HG03159 (cell line): ENCODE measurements around the gene CD28.

Experiments
- ATAC-seq: cut with Tn5 transposase; IDR thresholded peaks from one replicate; pipeline ENCODE4 v1.9.1; 2021; ENCODE audit warnings: mild to moderate bottlenecking, moderate library complexity; ENCODE audit not compliant: unreplicated experiment

Gene CD28

DNA sequence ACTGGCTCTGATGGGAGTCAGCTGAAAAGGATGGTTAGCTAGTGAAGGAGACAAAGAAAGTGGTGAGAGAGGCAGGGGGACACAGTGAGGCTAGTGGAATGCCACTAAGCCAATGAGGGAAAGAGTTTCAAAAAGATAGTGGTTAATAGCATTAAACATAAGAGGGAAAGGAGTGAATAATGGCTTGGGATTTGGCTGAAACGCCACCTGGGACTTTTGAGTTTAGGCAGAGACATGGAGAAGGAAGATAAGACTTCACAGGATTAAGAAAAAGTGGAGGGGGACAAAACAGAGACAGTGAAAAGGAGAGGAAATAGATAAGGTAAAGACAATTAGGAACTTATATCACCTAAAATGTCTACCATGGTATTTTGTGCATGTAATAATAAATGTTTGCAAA, 6.9 kb downstream of the CD28 start:
- ATAC-seq: no peak

- ATAC-seq: no peak
Observed at GRCh38 chr2:203714112-203714511, 7.7 kb downstream of the CD28 start.

- ATAC-seq: no peak
Observed at GRCh38 chr2:203715744-203716143, 9.3 kb downstream of the CD28 start.

DNA sequence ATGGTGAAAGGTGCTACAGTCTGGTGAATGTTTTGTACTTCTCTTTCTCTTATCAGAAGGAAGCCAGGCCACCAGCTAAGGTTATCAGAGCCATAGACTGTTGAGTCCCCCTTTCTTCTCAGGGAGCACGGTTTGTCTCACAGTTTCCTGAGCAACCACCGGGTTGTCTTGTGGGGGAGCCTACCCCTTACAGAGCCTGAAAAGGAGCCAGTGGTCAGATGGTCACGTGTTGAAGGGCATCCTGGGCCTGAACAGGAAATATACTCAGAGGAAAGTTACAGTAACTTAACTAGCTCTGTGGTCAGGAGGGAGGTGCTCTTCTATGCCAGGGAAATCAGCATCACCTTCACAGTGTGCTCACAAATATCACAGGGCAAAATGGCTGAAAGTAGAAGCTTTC, 11.6 kb downstream of the CD28 start:
- peak; percentile 93 for ATAC-seq

DNA sequence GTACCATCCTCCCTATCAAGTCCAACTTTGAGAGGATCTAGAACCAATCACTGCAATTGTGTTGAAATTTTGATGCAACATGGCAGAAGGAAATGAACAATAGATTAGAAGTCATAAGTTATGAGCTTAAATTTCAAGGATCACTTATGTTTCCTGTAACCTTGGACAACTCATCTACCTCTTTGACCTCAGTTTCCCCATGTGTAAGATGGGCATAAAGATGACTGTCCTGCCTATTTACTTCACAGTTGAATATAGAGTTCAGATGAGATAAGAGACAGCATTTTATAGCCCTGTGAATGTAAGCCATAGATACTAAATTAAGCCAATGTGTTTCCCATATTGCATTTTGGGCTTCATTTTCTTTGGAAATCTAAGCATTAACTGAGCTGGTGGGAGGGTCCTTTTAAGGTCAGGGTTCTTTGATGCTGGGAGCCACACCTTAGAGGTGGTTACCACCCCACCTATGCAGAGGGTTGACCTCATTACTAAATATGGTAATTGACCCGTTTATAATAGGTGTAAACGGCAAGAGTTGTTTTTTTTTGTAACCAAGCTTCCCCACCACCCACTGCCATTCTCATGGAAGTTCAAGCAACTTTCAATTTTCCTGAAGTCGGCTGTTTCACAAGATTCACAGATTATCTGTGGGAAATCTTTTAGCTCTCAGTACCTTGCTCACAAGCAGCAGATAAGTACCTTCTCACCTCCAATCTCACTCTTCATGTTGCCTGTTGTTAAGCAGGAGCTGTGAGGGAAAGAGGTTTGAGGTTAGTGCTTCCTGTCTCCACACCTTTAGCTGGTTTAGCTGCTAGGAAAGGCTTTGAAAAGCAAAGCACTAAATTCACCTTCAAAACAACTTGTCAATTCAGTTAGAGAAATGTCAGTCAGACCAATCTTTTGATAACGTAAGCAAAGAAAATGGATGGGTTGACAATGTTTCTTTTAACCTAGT, 13.3 kb downstream of the CD28 start:
- ATAC-seq: no peak

DNA sequence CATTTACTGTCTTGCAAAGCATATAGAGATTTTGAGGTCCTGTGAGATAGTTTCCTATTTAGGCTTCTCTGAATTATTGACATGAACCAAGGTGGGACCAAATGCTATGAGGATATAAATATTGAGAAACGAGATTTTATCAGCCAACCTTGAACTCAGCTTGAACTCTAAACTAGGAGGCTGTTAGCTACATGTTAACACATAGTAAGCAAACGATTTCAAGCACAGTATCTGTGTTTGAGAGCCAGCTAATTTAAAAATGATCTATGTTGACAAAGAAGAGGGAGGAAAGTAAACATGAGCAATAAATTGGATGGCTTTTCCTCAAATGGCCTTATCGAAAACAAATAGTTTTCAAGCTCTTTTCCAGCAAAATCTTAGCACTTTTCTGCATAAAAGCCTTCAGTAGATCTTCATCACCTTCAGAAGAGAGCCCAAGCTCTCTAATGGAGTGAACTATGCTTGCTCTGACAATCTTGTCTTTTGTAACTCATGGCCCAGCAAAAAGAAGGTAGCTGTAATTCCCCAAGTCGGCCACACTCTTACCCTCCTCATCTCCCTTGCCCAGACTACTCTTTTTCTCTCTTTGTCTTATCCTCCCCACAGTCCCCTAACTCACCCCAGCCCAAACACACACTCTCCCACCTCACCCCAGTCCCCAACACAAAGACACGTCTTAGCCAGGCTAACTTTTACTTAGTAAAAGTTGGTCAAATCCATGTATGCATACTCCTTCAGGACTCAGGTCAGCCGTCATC, 14.7 kb downstream of the CD28 start:
- ATAC-seq: no peak

DNA sequence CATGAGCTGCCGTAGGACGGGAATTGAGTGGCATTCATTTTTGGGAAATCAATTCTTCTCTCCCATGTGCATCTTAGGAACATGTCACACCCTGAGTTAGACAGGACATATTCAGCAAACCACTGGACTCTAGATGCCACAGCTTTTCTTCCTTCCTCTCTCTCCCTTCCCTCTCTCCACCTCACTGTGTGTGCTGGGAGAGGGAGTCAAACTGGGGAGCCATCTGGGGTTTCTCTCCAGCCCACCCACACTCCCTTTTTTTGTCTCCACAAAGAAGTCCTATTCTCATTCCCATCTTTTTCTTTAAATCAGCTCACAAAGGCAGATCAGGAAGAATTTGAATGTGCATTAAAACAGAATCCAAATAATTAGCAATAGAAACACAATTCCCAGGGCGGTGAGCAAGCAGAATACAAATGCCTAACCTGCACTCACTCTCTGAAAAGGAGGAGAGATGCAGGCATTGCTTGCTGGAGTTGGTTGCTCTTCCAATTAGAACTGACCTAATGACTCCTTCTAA, 15.4 kb downstream of the CD28 start:
- ATAC-seq: no peak

GRCh38 chr2:203722411-203722810, 16.0 kb downstream of the CD28 start:
- ATAC-seq: no peak

DNA sequence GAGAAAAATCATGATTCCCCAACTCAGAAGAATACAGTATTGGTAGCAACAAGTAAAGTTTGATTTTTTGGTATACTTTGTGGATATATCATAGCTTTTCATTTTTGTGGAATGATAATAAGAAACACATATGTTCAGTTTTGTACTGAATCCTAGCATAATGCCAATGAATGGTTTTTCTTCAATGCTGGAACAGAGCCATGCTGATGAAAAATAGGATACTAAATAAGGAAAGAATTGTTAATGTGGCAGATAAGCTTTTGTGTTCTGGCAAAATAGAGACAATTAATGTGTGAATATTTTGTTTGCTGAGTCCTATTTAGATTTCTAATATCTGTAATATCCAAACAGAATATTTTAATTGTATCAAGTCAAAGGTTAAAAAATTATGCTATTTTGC, 21.9 kb downstream of the CD28 start:
- no peak for ATAC-seq

DNA sequence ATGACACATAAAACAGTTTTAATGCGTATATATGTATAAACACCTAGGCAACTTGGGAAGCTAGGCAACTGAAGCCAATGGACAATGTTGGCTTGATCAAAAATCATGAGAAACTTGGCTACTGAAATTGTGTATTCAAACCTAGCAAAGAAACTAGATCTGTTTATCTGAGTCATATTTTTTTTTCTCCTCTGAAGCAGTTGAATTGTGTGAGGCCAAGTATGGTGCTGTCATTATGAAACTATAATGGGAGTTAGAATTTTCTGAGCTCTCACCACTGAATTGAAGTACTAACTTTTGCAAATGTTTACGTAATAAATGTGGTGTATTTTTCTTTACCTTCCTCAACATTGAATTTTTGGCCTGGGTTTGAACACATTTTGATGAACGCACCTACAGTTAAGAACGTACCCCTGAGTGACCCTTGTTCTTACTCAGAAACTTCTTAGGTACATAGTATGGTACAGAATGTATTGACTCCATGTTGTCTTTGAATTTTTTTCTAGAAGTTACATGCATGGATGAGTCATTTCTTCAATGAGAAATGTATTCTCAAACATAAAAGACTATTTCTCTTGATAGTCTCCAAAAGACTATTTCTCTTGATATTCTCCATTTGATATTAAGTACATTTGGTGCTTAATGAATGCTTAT, 23.8 kb downstream of the CD28 start:
- ATAC-seq: no peak

- no peak for ATAC-seq
Observed at GRCh38 chr2:203730883-203731282, 24.4 kb downstream of the CD28 start.

DNA sequence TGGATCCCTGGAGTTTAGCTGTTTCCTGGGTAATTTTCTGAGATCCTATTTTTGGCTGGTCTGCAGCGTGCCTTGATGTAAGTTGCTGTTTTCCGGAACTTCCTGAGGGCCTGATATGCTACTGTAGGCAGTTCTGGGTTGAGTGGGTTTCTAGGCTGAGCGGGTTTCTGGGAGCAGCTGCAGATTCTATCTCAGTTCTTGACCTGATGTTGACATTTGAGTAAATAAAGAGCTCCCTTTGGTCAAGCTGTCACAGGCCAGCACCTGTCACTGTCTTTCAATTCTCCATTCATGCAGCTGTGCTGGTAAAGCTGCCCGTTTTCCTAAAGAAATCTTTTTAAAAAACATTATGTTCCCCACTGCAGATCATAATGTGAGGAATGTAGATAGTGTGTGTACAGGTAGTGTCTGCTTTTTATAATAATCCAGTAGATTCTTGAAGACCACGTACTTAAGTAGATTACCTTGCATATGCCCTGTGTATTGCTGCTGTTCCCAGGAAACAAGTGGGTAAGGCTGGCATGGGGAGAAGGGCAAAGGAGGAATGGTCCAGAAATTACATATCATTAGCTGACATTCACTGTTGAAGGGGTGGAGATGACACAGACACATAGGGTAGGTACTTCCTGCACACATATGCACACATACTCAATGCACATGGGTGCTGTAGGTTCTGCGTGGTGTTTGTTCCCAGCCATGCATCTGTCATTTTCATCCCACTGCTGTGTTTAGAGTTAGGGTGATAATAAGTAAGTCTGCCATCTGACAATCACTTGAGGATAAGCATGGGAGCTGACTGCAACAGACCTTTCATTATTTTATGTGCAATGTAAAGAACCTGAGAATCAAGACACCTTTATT, 25.9 kb downstream of the CD28 start:
- no peak for ATAC-seq

- ATAC-seq: no peak
Observed at GRCh38 chr2:203732953-203733510, 26.6 kb downstream of the CD28 start.

DNA sequence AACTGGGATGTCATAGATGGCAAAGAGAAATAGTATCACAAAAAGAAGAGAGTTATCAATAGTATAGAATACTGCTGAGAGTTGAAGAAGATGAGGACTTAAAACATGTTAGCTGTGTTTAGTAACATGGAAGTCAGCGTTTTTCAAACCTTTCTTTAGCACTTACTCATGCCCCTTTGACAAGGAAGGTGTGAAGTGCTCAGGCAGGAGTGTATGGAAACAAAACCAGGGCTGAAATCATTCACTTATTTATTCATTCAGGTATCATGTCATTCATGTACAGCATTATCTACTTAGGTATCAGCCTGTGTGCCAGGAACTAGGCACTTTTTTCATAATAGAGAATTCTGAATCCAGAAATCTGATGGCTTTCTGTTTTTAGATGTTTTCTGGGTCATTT, 27.2 kb downstream of the CD28 start:
- no peak for ATAC-seq

DNA sequence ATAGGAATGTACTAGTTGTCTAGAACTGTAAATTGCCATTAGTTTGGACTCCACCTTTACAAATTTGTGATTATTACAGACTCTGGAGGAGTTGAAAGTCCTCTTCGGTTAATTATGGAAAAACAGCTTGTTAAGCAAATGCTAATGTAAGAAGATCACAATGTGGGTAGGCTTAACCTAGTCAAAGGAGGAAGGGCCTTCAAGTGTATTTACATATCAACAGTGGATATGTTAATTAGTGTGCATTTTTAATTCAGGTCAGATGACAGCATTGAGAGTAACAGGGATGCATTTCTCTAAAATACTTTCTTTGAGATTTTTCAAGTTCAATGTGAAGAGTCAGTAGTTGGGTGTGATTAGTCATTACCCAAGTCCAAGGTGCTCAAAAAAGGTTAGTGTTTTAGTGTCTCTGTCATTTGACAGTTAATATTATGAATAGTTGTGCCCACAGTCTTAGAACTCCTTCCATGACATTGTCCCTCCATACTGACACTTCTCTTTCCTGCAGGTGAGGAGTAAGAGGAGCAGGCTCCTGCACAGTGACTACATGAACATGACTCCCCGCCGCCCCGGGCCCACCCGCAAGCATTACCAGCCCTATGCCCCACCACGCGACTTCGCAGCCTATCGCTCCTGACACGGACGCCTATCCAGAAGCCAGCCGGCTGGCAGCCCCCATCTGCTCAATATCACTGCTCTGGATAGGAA, 28.0 kb downstream of the CD28 start:
- ATAC-seq: no peak

DNA sequence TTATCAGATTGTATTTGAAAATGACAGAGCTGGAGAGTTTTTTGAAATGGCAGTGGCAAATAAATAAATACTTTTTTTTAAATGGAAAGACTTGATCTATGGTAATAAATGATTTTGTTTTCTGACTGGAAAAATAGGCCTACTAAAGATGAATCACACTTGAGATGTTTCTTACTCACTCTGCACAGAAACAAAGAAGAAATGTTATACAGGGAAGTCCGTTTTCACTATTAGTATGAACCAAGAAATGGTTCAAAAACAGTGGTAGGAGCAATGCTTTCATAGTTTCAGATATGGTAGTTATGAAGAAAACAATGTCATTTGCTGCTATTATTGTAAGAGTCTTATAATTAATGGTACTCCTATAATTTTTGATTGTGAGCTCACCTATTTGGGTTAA, 30.9 kb downstream of the CD28 start:
- peak; percentile 48 for ATAC-seq

DNA sequence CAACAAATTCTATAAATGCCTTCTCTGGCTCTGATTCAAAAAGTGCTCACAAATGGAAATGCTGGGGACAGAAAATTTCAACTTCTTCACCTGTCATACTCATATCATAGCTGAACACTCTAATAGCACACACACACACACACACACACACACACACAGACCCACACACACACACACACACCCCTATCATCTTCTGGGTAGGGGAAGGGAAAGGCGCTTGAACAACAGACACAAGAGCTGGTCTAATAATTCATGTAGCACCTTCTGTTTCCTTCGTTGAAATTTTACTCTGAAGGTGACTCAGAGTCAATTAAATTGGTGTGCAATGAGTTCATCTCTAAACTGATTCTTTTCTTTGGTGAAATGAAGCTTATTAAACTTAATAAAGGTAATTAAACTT, 32.9 kb downstream of the CD28 start:
- ATAC-seq: no peak

DNA sequence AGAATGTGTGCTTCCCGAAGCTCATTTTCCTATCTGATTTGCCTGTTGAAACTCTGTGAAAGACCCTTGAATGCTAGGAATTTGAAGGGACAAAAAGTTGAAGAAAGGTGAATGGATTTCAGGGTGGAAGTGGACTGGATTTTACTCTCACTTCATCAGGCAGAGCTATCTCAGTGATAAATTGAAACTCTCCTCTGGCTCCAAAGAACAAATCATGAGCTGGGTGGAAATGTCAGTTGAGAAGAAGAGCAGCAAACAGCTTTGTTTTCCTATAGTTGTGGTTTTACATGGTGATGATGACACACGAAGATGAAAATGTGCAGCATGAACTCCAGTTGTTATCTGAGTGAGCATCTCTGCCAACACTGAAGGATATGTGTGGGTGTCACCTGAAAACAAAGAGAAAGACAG, 34.4 kb downstream of the CD28 start:
- ATAC-seq: no peak

DNA sequence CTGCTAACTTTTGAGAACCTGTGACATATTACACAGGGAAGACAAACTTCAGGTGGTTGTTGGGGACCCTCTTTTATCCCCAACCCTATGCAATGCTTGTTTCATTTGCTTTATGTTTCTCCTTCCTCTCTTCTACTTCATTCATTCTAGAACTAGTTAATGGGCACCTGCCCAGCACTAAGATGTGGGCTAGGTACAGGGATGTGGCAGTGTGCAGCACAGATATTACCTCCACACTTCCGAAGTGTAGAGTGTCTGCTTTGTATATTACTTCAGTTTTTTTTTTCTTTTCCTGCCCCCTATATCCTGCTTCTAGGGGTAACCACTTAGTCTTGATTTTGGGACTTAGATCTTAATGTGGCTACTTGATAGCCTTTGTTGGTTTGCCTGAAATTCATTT, 35.1 kb downstream of the CD28 start:
- no peak for ATAC-seq
